NB4 (cell line): ENCODE results near the gene INO80E.

Source experiments
- MYC ChIP-seq: IDR thresholded peaks from 2 replicates; pipeline ENCODE4 v1.6.1; 2011; ENCODE audit warnings: low read depth, low read length
- POLR2A ChIP-seq: IDR thresholded peaks from 2 replicates; pipeline ENCODE4 v1.6.1; 2011; ENCODE audit warnings: mild to moderate bottlenecking; ENCODE audit not compliant: insufficient read length; ENCODE audit errors: extremely low read depth
- TF ChIP-seq, protein P1 (sequence below): IDR thresholded peaks from one replicate; pipeline ENCODE4 v1.5.1; 2012; ENCODE audit warnings: low read depth, low read length
- TF ChIP-seq, protein P2 (sequence below): IDR thresholded peaks from 2 replicates; pipeline ENCODE4 v1.6.1; 2011; ENCODE audit warnings: low read depth, low read length

DNA sequence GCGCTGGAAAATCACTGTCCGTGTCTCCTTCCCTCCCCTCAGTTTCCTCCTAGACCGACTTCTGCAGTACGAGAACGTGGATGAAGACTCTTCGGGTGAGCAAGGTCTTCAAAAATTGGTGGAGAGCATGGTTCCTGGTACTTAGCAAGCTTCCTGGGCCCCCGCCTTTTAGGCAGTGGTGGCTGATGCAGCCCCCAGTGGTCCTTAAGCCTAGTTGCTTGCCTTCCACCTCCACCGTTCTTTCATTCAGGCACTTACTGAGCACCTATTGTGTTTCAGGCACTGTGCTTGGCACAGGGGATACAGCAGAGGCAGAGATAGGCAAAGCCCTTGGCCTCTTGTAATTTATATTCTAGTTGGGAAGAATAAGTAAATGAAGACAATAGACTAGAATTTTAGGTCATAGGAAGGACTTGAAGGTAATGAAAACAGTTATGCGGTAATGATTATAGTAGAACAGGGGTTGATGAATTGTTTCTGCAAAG is 767 bp downstream of the INO80E start:
- TF ChIP-seq, protein P1, sequence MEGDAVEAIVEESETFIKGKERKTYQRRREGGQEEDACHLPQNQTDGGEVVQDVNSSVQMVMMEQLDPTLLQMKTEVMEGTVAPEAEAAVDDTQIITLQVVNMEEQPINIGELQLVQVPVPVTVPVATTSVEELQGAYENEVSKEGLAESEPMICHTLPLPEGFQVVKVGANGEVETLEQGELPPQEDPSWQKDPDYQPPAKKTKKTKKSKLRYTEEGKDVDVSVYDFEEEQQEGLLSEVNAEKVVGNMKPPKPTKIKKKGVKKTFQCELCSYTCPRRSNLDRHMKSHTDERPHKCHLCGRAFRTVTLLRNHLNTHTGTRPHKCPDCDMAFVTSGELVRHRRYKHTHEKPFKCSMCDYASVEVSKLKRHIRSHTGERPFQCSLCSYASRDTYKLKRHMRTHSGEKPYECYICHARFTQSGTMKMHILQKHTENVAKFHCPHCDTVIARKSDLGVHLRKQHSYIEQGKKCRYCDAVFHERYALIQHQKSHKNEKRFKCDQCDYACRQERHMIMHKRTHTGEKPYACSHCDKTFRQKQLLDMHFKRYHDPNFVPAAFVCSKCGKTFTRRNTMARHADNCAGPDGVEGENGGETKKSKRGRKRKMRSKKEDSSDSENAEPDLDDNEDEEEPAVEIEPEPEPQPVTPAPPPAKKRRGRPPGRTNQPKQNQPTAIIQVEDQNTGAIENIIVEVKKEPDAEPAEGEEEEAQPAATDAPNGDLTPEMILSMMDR = no peak
- TF ChIP-seq POLR2A (no peak), MYC (no peak)
- TF ChIP-seq, protein P2, sequence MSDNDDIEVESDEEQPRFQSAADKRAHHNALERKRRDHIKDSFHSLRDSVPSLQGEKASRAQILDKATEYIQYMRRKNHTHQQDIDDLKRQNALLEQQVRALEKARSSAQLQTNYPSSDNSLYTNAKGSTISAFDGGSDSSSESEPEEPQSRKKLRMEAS = no peak
